ENCODE measurements around the gene DUOXA2.

GRCh38 chr15:45114076-45114750 lies at the start of gene DUOXA2, which contains the start of gene DUOX2:
- TF ChIP-seq POLR2A (IDR thresholded peaks at IDR 0.05) (peak in 1 of 2 donors; percentile 86), CTCF (IDR thresholded peaks at IDR 0.05) (no peak)

Data from thyroid gland (tissue), 4 donors.